Measurements from ENCODE around the gene GPT2. TPM values are rescaled to one million over a fixed set of nuclear protein-coding genes. Genes with fewer than 3 reads are reported as not detected.

Gene GPT2
- total RNA-seq, 4 donors from 2014 or later, result 57.5 to 138 (median 105) TPM

DNA sequence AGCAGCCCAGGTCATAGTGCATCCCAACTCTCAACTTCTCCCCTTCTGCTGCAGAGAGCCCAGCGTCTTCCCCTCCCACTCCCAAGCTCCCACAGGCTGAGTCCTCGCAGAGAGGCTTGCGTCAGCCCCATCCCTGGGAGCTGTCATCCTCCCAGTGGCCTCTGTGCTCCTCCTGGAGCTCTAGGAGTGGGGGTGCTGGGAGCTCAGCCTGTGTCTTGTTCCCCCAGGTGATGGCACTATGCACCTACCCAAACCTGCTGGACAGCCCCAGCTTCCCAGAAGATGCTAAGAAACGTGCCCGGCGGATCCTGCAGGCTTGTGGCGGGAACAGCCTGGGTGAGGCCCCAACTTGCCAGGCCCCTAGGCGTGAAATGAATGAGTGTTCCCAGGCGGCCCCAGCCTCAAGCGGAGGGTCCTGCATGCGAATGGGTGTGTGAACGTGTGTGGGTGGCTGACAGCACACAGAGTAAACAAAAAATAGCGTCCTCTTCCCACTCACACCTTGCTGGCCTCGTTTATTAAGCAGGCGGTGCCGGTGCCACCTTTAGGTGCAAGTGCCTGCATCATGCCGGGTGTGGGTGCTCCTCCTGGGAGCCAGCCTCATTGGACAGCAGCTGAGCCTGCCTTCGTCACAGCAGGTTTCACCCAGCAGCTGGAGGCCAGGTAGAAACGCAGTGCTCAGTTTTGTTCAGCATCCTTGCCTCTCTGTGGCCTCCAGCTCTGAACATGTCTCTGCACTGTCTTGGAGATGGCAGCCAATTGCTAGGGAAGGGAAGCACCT lies 16.5 kb downstream of the GPT2 start:
- TF ChIP-seq, protein P1, sequence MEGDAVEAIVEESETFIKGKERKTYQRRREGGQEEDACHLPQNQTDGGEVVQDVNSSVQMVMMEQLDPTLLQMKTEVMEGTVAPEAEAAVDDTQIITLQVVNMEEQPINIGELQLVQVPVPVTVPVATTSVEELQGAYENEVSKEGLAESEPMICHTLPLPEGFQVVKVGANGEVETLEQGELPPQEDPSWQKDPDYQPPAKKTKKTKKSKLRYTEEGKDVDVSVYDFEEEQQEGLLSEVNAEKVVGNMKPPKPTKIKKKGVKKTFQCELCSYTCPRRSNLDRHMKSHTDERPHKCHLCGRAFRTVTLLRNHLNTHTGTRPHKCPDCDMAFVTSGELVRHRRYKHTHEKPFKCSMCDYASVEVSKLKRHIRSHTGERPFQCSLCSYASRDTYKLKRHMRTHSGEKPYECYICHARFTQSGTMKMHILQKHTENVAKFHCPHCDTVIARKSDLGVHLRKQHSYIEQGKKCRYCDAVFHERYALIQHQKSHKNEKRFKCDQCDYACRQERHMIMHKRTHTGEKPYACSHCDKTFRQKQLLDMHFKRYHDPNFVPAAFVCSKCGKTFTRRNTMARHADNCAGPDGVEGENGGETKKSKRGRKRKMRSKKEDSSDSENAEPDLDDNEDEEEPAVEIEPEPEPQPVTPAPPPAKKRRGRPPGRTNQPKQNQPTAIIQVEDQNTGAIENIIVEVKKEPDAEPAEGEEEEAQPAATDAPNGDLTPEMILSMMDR (IDR thresholded peaks at IDR 0.05), result no peak
- ATAC-seq (ENCODE audit: low FRiP score) (no peak), DNase-seq (ENCODE audit: low spot score) (no peak)

DNA sequence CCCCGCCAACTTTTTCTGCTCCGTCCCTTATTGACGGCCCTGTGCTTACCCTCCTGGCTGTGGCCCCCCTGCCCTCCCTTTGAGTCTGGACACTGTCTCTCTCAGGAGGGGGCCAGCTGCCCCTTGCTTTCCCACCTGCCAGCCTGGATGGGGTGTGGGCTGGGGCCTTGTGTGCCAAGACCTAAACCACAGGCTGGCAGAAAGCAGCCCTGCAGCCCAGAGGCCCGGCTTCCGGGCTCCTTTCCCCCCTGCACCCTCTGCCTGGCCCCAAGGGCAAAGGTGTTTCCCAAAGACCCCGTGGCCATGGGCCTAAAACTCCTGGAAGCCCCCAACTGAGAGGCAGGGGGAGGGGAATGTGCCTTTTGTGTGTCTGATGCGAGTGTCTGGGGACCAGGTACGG lies 17.5 kb downstream of the GPT2 start:
- no peak for ATAC-seq (ENCODE audit: low FRiP score)
- TF ChIP-seq, protein P1 (IDR thresholded peaks at IDR 0.05), result no peak
- no peak for DNase-seq (ENCODE audit: low spot score)

GRCh38 chr16:46903255-46903905 lies 19.2 kb downstream of the GPT2 start:
- TF ChIP-seq, protein P1 (IDR thresholded peaks at IDR 0.05), result no peak
- DNase-seq (ENCODE audit: low spot score) (no peak), ATAC-seq (ENCODE audit: low FRiP score) (no peak)

DNA sequence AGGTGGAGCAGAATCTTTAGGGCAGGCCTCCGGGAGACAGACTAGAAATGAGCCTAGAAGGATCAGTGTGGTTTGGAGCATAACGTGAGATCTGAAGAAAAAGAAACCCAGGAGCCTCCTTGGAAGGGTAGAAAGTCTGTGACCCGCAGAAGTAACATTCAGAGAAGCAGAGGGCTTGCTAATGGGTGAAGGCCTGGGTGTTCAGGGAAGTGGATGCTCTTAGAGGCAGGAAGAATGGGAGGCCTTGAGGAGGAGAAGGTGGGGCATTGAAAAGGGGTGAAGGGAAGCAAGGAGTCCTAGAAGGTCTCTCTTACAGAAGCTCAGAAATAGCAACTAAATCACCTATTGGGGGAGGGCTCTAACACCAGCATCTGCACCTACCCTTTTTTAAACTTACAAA lies 20.3 kb downstream of the GPT2 start:
- ATAC-seq (ENCODE audit: low FRiP score), result no peak
- TF ChIP-seq, protein P1 (IDR thresholded peaks at IDR 0.05), result no peak
- DNase-seq (ENCODE audit: low spot score), result no peak

DNA sequence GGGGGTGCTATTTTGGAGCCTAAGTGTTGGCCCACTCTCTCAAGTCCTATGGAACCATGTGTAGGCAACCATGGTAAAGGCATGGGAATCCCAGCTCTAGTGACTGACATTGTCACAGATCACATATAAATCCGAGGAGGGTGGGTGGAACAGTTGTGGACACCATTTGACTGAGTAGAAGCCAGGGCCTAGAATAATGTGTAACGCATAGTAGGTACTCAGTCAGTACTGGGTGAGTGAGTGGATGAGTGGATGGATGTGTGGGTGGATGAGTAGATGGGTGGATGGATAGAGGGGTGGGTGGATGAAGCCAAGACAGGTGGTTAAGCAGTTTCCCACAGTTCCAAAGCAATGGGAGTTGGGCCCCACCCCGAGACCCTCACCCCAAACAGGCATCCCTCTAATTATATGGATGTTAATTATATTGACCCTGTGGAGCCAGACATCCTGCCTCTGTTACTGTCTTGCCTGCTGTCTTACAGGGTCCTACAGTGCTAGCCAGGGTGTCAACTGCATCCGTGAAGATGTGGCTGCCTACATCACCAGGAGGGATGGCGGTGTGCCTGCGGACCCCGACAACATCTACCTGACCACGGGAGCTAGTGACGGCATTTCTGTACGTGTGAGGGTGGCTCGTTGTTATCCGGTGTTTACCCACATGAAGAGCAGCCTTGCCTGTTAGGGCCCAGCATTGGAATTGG lies 22.3 kb downstream of the GPT2 start:
- no peak for DNase-seq (ENCODE audit: low spot score)
- ATAC-seq (ENCODE audit: low FRiP score), result no peak
- TF ChIP-seq, protein P1 (IDR thresholded peaks at IDR 0.05), result no peak

DNA sequence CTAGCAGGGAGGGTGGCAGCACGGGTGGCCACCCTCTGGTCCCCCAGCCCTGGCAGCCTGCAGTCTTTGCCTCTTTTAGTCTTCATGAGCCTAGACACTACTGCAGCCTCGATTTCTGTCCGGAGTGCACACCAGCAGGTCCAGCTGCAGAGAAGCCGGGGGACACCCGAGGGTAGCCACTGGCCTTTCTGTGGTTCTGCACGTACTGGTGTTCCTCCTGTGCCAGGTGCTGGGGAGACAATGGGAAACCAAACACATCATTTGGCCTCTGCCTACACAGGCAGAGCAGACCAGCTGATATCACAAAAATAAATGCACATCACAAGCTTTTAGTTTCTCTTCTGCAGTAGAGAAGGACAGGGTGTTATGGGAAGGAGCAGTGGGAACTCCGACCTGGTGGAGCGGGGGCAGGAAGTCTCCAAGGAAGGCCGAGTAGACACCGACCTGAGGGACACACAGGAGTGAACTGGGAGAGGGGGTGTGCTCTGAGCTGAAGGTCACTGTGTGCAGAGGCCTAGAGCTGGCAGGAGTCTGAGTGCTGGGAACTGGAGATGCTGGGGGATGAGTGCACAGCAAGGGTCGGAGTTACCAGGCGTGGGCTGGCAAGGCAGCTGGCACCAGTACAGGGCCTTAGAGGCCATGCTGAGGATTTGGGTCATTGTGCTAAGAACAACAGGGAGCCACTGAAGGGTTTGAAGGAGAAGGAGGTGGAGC lies 23.1 kb downstream of the GPT2 start:
- TF ChIP-seq, protein P1 (IDR thresholded peaks at IDR 0.05), result no peak
- DNase-seq (ENCODE audit: low spot score), result no peak
- ATAC-seq (ENCODE audit: low FRiP score), result no peak

All from omental fat pad (tissue), 4 donors.